Ammon's horn (tissue), 1 donor: Measurements from ENCODE around the gene RFX7.
"Not testable (repeated sequence)": the region's sequence is repeated elsewhere in the genome, so short reads cannot be mapped to it uniquely, and the experiment has no call there.

ENCODE experiments used
- DNase-seq: peaks from one replicate; pipeline ENCODE4 v3.0.0-alpha.2; 2016; ENCODE audit warnings: low spot score

Gene RFX7

GRCh38 chr15:56205061-56205876, 38.4 kb downstream of the RFX7 start:
- DNase-seq, result no peak

GRCh38 chr15:56203312-56203922, 40.3 kb downstream of the RFX7 start:
- DNase-seq, result not testable (repeated sequence)

GRCh38 chr15:56202701-56203100, 41.0 kb downstream of the RFX7 start:
- no peak for DNase-seq

- no peak for DNase-seq
These were observed 44.6 kb downstream of the RFX7 start for GRCh38 chr15:56199038-56199437.

GRCh38 chr15:56194035-56194434, 49.6 kb downstream of the RFX7 start:
- DNase-seq, result no peak

GRCh38 chr15:56192659-56193442, 50.8 kb downstream of the RFX7 start:
- no peak for DNase-seq

GRCh38 chr15:56187665-56188064, 56.0 kb downstream of the RFX7 start:
- no peak for DNase-seq

GRCh38 chr15:56185980-56186379, 57.7 kb downstream of the RFX7 start:
- DNase-seq, result no peak

- DNase-seq, result no peak
These were observed 59.2 kb downstream of the RFX7 start for GRCh38 chr15:56184516-56184915.

GRCh38 chr15:56180851-56181250, 62.8 kb downstream of the RFX7 start:
- DNase-seq, result no peak

GRCh38 chr15:56176996-56177395, 66.7 kb downstream of the RFX7 start:
- no peak for DNase-seq

GRCh38 chr15:56175788-56176187, 67.9 kb downstream of the RFX7 start:
- no peak for DNase-seq

- no peak for DNase-seq
These were observed 69.0 kb downstream of the RFX7 start for GRCh38 chr15:56174649-56175048.

- DNase-seq, result no peak
These were observed 75.3 kb downstream of the RFX7 start for GRCh38 chr15:56168394-56168793.

- no peak for DNase-seq
These were observed 78.4 kb downstream of the RFX7 start for GRCh38 chr15:56165234-56165633.

- DNase-seq, result no peak
These were observed 82.7 kb downstream of the RFX7 start for GRCh38 chr15:56160966-56161365.

GRCh38 chr15:56156877-56157276, 86.8 kb downstream of the RFX7 start:
- DNase-seq, result no peak

GRCh38 chr15:56155278-56155677, 88.4 kb downstream of the RFX7 start:
- DNase-seq, result not testable (repeated sequence)

GRCh38 chr15:56154768-56155167, 88.9 kb downstream of the RFX7 start:
- not testable (repeated sequence) for DNase-seq

- DNase-seq, result no peak
These were observed 93.5 kb downstream of the RFX7 start for GRCh38 chr15:56150204-56150603.

- no peak for DNase-seq
These were observed 95.6 kb downstream of the RFX7 start for GRCh38 chr15:56148064-56148463.

GRCh38 chr15:56146756-56147155, 96.9 kb downstream of the RFX7 start:
- no peak for DNase-seq

GRCh38 chr15:56128081-56128480, 115.6 kb downstream of the RFX7 start:
- no peak for DNase-seq
